GM19455 (cell line): Measurements from ENCODE around the gene CWH43.
"Not testable (repeated sequence)": the region's sequence is repeated elsewhere in the genome, so short reads cannot be mapped to it uniquely, and the experiment has no call there.

Source experiments
- ATAC-seq: cut with Tn5 transposase; IDR thresholded peaks from one replicate; pipeline ENCODE4 v1.9.1; 2021; ENCODE audit not compliant: unreplicated experiment

The CWH43 gene

GRCh38 chr4:48974979-48975640, 11.0 kb upstream of the CWH43 start:
- ATAC-seq, result no peak

GRCh38 chr4:48976041-48976440, 10.0 kb upstream of the CWH43 start:
- ATAC-seq, result no peak

- no peak for ATAC-seq
Measured at GRCh38 chr4:48979914-48980579, 6.0 kb upstream of the CWH43 start.

GRCh38 chr4:48984005-48984404, 2.1 kb upstream of the CWH43 start:
- not testable (repeated sequence) for ATAC-seq

GRCh38 chr4:48985602-48985975, 486 bp upstream of the CWH43 start:
- ATAC-seq, result no peak

- no peak for ATAC-seq
Measured at GRCh38 chr4:48986654-48987164, 634 bp downstream of the CWH43 start.

- ATAC-seq, result no peak
Measured at GRCh38 chr4:48989461-48990203, 3.6 kb downstream of the CWH43 start.

GRCh38 chr4:48991357-48991756, 5.3 kb downstream of the CWH43 start:
- no peak for ATAC-seq

- ATAC-seq, result no peak
Measured at GRCh38 chr4:48997962-48998361, 11.9 kb downstream of the CWH43 start.

GRCh38 chr4:48998440-48998839, 12.4 kb downstream of the CWH43 start:
- ATAC-seq, result no peak

GRCh38 chr4:49000806-49001205, 14.7 kb downstream of the CWH43 start:
- ATAC-seq, result no peak

- no peak for ATAC-seq
Measured at GRCh38 chr4:49002931-49003330, 16.9 kb downstream of the CWH43 start.

- no peak for ATAC-seq
Measured at GRCh38 chr4:49018718-49019295, 32.7 kb downstream of the CWH43 start.

GRCh38 chr4:49032440-49033161, 46.5 kb downstream of the CWH43 start:
- no peak for ATAC-seq

- no peak for ATAC-seq
Measured at GRCh38 chr4:49036528-49036927, 50.5 kb downstream of the CWH43 start.

GRCh38 chr4:49044270-49044669, 58.2 kb downstream of the CWH43 start:
- ATAC-seq, result no peak

- ATAC-seq, result no peak
Measured at GRCh38 chr4:49058306-49058705, 72.2 kb downstream of the CWH43 start.

GRCh38 chr4:49063670-49064069, 77.6 kb downstream of the CWH43 start:
- no peak for ATAC-seq

- ATAC-seq, result not testable (repeated sequence)
Measured at GRCh38 chr4:49072196-49072595, 86.1 kb downstream of the CWH43 start.

GRCh38 chr4:49091883-49092282, 105.8 kb downstream of the CWH43 start:
- not testable (repeated sequence) for ATAC-seq

- peak; percentile 52 for ATAC-seq
Measured at GRCh38 chr4:49092608-49093135, 106.6 kb downstream of the CWH43 start.
